Lung (tissue), 12 donors: ENCODE data around the gene FITM1. TPM values are rescaled to one million over a fixed set of nuclear protein-coding genes. Genes with fewer than 3 reads are reported as not detected.

Experiments used
- ATAC-seq: fragments of 200-7000 bp; cut with Tn5 transposase; one replicate; pipeline ENCODE4 v1.9.1; 2020; ENCODE audit warnings: moderate number of reproducible peaks; ENCODE audit not compliant: insufficient read depth, low FRiP score
- DNase-seq, 3 donors: peaks; one replicate each; pipeline ENCODE4 v3.0.0-alpha.2; 2013 to 2017
- H3K27ac ChIP-seq, 2 donors: one replicate each; pipeline ENCODE4 v1.5.1; 2013; ENCODE audit warnings: mild to moderate bottlenecking in 2 of 2, moderate library complexity in 2 of 2, control low read depth in 1 of 2, inconsistent platforms in 1 of 2, low read depth in 1 of 2, low read length in 1 of 2
- H3K27me3 ChIP-seq, 3 donors: one replicate each; pipeline ENCODE4 v1.5.1; 2013; ENCODE audit warnings: low read length in 2 of 3; ENCODE audit not compliant: control insufficient read depth in 3 of 3, insufficient read depth in 3 of 3
- H3K36me3 ChIP-seq, 4 donors: one replicate each; pipeline ENCODE4 v1.5.1; 2013; ENCODE audit warnings: low read length in 4 of 4, mild to moderate bottlenecking in 1 of 4, moderate library complexity in 1 of 4; ENCODE audit not compliant: control insufficient read depth in 4 of 4, insufficient read depth in 4 of 4
- H3K4me1 ChIP-seq, 5 donors: one replicate each; pipeline ENCODE4 v1.5.1; 2013; ENCODE audit warnings: low read length in 5 of 5, mild to moderate bottlenecking in 2 of 5, moderate library complexity in 1 of 5; ENCODE audit not compliant: control insufficient read depth in 5 of 5, insufficient read depth in 5 of 5
- H3K4me3 ChIP-seq: one replicate; pipeline ENCODE4 v1.5.1; 2013; ENCODE audit warnings: mild to moderate bottlenecking, control low read depth, moderate library complexity
- H3K9ac ChIP-seq, 2 donors: one replicate each; pipeline ENCODE4 v1.5.1; 2013; ENCODE audit warnings: low read length in 2 of 2, control low read depth in 1 of 2; ENCODE audit not compliant: insufficient read depth in 1 of 2
- H3K9me3 ChIP-seq, 4 donors: one replicate each; pipeline ENCODE4 v1.5.1; 2013; ENCODE audit warnings: low read length in 3 of 4, mild to moderate bottlenecking in 1 of 4, moderate library complexity in 1 of 4; ENCODE audit not compliant: control insufficient read depth in 4 of 4, insufficient read depth in 3 of 4
- WGBS, 2 donors: extraction: QIAGEN DNeasy Blood & Tissue Kit; methylation state at CpG; one replicate each; pipeline ENCODE4 v1.1.7; 2013; 5-methylcytosine and 5-hydroxymethylcytosine counted together
- polyA plus RNA-seq, 2 donors: library from polyadenylated mRNA; stranded (reverse); fragments of 200-250 nt; gene quantifications; one replicate each; pipeline ENCODE4 v1.2.1, GENCODE V29; 2013
- total RNA-seq, 2 donors: library from RNA; depleted of rRNA in 1 of 2; stranded (reverse); fragments of >200 nt in 1 of 2; gene quantifications; one replicate each; pipeline ENCODE4 v1.2.1, GENCODE V29; 2014 to 2021
- TF ChIP-seq, protein P1 (sequence below): IDR thresholded peaks from 2 replicates; pipeline ENCODE4 v1.5.1; 2012; ENCODE audit warnings: mild to moderate bottlenecking; ENCODE audit errors: control extremely low read depth, extremely low read depth
- donor health status: control.
- donor health status: control.
- donor health status: Bipolar disorder and iron deficiency.
- donor health status: healthy.
- donor health status: DM: yes; HTN: yes; CAD: no.

Gene FITM1
- total and polyA plus RNA-seq, 4 donors: 0.48 to 1.4 (median 0.88) TPM

DNA sequence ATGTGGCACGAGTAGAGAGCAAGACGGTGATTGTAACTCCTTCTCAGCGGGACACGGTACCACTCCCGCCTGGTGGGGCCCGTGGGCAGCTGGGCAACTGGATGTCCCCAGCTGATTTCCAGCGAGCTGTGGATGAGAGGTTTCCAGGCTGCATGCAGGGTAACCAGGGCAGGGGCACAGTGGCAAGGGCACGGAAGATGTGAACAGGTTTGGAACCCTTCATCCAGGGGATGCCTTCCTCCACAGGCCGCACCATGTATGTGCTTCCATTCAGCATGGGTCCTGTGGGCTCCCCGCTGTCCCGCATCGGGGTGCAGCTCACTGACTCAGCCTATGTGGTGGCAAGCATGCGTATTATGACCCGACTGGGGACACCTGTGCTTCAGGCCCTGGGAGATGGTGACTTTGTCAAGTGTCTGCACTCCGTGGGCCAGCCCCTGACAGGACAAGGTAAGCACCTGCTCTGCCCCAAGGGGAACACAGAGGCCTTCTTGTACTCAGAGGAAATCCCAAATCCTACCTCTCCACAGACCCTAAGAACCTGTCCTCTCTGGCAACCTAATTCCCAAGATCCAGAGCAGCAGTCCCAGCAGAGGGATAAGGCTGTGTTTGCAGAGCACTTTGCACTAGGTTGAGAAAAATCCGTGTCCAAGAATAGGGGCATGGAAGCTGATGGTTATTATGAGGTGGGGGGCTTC lies 32.1 kb upstream of the FITM1 start:
- DNase-seq: no peak
- Histone ChIP-seq H3K4me3 (no peak overlapping the region), H3K9ac (no peak overlapping the region), H3K36me3 (peaks cover 0 to 32% (median 5%) of the 10 kb centered on the region in 4 donors), H3K4me1 (peaks cover 0 to 17% (median 6%) of the 10 kb centered on the region in 5 donors), H3K9me3 (no peaks in the 10 kb centered on the region), H3K27ac (no peak overlapping the region), H3K27me3 (no peaks in the 10 kb centered on the region)
- TF ChIP-seq, protein P1, sequence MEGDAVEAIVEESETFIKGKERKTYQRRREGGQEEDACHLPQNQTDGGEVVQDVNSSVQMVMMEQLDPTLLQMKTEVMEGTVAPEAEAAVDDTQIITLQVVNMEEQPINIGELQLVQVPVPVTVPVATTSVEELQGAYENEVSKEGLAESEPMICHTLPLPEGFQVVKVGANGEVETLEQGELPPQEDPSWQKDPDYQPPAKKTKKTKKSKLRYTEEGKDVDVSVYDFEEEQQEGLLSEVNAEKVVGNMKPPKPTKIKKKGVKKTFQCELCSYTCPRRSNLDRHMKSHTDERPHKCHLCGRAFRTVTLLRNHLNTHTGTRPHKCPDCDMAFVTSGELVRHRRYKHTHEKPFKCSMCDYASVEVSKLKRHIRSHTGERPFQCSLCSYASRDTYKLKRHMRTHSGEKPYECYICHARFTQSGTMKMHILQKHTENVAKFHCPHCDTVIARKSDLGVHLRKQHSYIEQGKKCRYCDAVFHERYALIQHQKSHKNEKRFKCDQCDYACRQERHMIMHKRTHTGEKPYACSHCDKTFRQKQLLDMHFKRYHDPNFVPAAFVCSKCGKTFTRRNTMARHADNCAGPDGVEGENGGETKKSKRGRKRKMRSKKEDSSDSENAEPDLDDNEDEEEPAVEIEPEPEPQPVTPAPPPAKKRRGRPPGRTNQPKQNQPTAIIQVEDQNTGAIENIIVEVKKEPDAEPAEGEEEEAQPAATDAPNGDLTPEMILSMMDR: no peak
- no peak for ATAC-seq
- WGBS, 2 donors: 96 to 97% methylated on average over 16 of the region's 16 CpGs

DNA sequence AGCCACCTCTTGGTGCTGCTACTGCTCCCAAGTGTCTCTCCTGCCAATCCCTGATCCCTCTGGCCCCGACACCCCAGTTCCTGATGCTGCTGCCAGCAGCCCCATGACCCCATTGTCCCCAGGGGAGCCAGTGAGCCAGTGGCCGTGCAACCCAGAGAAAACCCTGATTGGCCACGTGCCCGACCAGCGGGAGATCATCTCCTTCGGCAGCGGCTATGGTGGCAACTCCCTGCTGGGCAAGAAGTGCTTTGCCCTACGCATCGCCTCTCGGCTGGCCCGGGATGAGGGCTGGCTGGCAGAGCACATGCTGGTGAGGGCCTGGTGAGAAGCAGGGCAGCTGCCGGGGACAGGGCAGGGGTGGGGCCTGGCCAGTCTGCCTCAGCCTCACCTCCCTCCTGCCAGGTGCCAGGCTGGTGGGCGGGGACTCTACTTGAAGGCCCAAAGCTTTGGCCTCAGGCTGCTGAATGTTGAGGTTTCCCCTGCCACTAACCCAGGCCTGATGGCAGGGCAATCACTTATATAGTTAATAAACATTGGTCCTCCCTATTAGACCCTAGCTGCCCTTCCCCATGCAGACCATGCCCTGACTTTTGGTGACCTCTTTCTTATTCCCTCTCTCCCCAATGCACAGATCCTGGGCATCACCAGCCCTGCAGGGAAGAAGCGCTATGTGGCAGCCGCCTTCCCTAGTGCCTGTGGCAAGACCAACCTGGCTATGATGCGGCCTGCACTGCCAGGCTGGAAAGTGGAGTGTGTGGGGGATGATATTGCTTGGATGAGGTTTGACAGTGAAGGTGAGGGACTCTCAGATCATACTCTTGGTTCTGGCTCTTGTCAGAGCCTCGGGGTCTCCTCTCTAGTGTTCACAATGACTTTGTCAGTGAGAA lies 31.3 kb upstream of the FITM1 start:
- H3K27ac ChIP-seq: no peak overlapping the region
- no peaks in the 10 kb centered on the region for H3K9me3 ChIP-seq
- H3K4me1 ChIP-seq: peaks cover 0 to 13% (median 6%) of the 10 kb centered on the region in 5 donors
- no peak overlapping the region for H3K4me3 ChIP-seq
- no peak overlapping the region for H3K9ac ChIP-seq
- TF ChIP-seq, protein P1: no peak
- DNase-seq (no peak), ATAC-seq (no peak)
- WGBS, 2 donors: 90 to 91% methylated on average over 17 of the region's 17 CpGs
- H3K27me3 ChIP-seq: no peaks in the 10 kb centered on the region
- peaks cover 0 to 36% (median 5%) of the 10 kb centered on the region in 4 donors for H3K36me3 ChIP-seq

DNA sequence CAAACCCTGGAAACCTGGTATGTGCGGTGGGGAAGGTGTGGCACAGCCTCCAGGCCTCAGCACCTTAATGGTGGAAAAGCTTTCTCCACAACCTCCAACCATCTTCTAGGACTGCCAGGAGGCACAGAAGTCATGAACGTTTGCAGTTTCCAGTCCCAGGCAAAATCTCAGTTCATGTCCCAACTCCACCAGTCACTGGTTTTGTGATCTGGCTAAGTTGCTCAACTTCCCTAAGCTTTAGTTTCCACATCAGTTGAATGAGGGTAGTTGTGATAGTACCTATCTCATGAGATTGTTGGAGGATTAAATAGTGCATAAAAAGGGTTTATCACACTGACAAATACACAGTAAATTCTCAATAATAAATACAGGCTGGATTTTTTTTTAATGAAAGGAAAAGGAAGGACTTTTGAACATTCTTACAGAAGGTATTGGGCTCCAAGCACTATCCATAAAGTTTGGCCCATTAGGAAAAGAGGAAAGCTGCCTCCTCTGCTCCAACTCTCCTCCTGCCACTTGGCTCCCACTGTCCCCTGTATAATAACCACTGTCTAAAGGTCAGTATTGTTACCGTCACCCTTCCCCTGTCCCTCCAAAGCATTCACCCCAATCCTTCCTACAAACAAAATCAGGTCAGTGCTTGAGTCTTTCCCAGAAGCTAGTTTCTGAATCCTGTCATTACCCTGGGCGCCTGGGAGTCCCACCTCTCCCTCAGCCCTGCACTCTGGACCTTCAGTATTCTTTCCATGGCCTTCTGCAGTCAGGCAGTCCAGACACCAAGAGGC lies 30.1 kb upstream of the FITM1 start:
- Histone ChIP-seq H3K4me3 (no peak overlapping the region), H3K36me3 (peaks cover 0 to 36% (median 6%) of the 10 kb centered on the region in 4 donors), H3K9me3 (no peaks in the 10 kb centered on the region), H3K9ac (no peak overlapping the region), H3K27ac (no peak overlapping the region), H3K4me1 (peaks cover 0 to 7% (median 4%) of the 10 kb centered on the region in 5 donors), H3K27me3 (no peaks in the 10 kb centered on the region)
- DNase-seq (no peak), ATAC-seq (no peak)
- TF ChIP-seq, protein P1: no peak
- 78 to 85% methylated on average over 4 of the region's 4 CpGs for WGBS, 2 donors
